Chondrocyte (in vitro differentiated cells): Measurements from ENCODE around the gene ALDH4A1. TPM values are rescaled to one million over a fixed set of nuclear protein-coding genes. Genes with fewer than 3 reads are reported as not detected.

Source experiments
- DNase-seq: peaks from one replicate; pipeline ENCODE4 v3.0.0; 2021; ENCODE audit warnings: mixed read lengths, low spot score
- H3K27ac Mint-ChIP-seq: one replicate; pipeline ENCODE4 v1.8.0; 2021; ENCODE audit warnings: mild to moderate bottlenecking, moderate library complexity, mixed read lengths; ENCODE audit not compliant: unreplicated experiment
- H3K27me3 Mint-ChIP-seq: 2 replicates; pipeline ENCODE4 v1.8.0; 2021; ENCODE audit warnings: low read depth, mixed read lengths
- H3K36me3 Mint-ChIP-seq: 2 replicates; pipeline ENCODE4 v1.8.0; 2021; ENCODE audit warnings: low read depth, mixed read lengths
- H3K4me1 Mint-ChIP-seq: 2 replicates; pipeline ENCODE4 v1.8.0; 2021; ENCODE audit warnings: low read depth, mild to moderate bottlenecking, mixed read lengths
- H3K4me3 Mint-ChIP-seq: one replicate; pipeline ENCODE4 v1.8.0; 2021; ENCODE audit warnings: mild to moderate bottlenecking, moderate library complexity, mixed read lengths; ENCODE audit not compliant: unreplicated experiment
- H3K9me3 Mint-ChIP-seq: 2 replicates; pipeline ENCODE4 v1.8.0; 2021; ENCODE audit warnings: low read depth, mixed read lengths
- CTCF ChIP-seq: fragments of 200-600 bp; sonication (generic); IDR thresholded peaks from 2 replicates; pipeline ENCODE4 v1.5.0; 2021; ENCODE audit warnings: antibody characterized with exemption, mild to moderate bottlenecking, moderate library complexity
- total RNA-seq: library from RNA; stranded (reverse); gene quantifications from 3 replicates; pipeline ENCODE4 v1.2.1, GENCODE V29; 2021

The ALDH4A1 gene
- total RNA-seq, 1 donor from 2014 or later: 14.2 TPM

GRCh38 chr1:18907917-18908845, 5.8 kb upstream of the ALDH4A1 start:
- Mint-ChIP-seq H3K36me3 (peaks cover 12% of the 10 kb centered on the region), H3K27ac (no peak overlapping the region), H3K4me3 (no peak overlapping the region), H3K9me3 (no peaks in the 10 kb centered on the region), H3K4me1 (peaks cover 11% of the 10 kb centered on the region), H3K27me3 (no peaks in the 10 kb centered on the region)
- no peak for DNase-seq
- TF ChIP-seq CTCF: no peak

GRCh38 chr1:18907021-18907916, 4.9 kb upstream of the ALDH4A1 start:
- H3K4me1 Mint-ChIP-seq: peaks cover 10% of the 10 kb centered on the region
- no peak overlapping the region for H3K27ac Mint-ChIP-seq
- no peak overlapping the region for H3K4me3 Mint-ChIP-seq
- no peaks in the 10 kb centered on the region for H3K27me3 Mint-ChIP-seq
- TF ChIP-seq CTCF: peak; percentile 99
- DNase-seq: no peak
- no peaks in the 10 kb centered on the region for H3K9me3 Mint-ChIP-seq
- H3K36me3 Mint-ChIP-seq: peaks cover 12% of the 10 kb centered on the region

- Mint-ChIP-seq H3K27me3 (no peaks in the 10 kb centered on the region), H3K4me3 (peak overlapping the region; percentile 96), H3K27ac (peak overlapping the region; percentile 98), H3K9me3 (no peaks in the 10 kb centered on the region), H3K4me1 (peaks cover 18% of the 10 kb centered on the region), H3K36me3 (peaks cover 2% of the 10 kb centered on the region)
- no peak for DNase-seq
- TF ChIP-seq CTCF: no peak
Observed at GRCh38 chr1:18903291-18903756, 969 bp upstream of the ALDH4A1 start.

- TF ChIP-seq CTCF: no peak
- Mint-ChIP-seq H3K4me3 (peak overlapping the region; percentile 96), H3K36me3 (no peaks in the 10 kb centered on the region), H3K27me3 (no peaks in the 10 kb centered on the region), H3K27ac (peak overlapping the region; percentile 98), H3K9me3 (no peaks in the 10 kb centered on the region), H3K4me1 (peaks cover 18% of the 10 kb centered on the region)
- peak; percentile 90 for DNase-seq
Observed at GRCh38 chr1:18901952-18902522, 318 bp downstream of the ALDH4A1 start.
